HepG2 (cell line): ENCODE data around the gene KTI12. TPM values are rescaled to one million over a fixed set of nuclear protein-coding genes. Genes with fewer than 3 reads are reported as not detected.

Experiments used
- ATAC-seq: fragments of 200-7000 bp; cut with Tn5 transposase; 3 replicates; pipeline ENCODE4 v1.9.1; 2020; ENCODE audit warnings: mild to moderate bottlenecking, moderate library complexity
- BruUV-seq: library from RNA; stranded (reverse); fragments of 400-500 nt; replicated peaks from 2 replicates; lab custom pipeline; 2021; lab: Mats Ljungman, UMichigan
- CTCF ChIA-PET: fragments of 300-600 bp; formaldehyde crosslinking; extraction: SDS; loops from one replicate; lab custom pipeline; 2021; ENCODE audit warnings: low total read pairs, inconsistent platforms, low intra/inter-chr PET ratio; lab: Yijun Ruan, JAX
- POLR2A ChIA-PET: fragments of 350-600 bp; sonication (Branson Sonifier 250); formaldehyde crosslinking; loops from one replicate; lab custom pipeline; 2020; ENCODE audit warnings: antibody characterized with exemption, inconsistent platforms; lab: Yijun Ruan, JAX
- DNase-seq: peaks from one replicate; pipeline ENCODE4 v3.0.0-alpha.2; 2015; ENCODE audit warnings: low spot score
- FAIRE-seq: peaks from 3 replicates; lab custom pipeline; 2011; peaks lifted over from hg19 to GRCh38; lab: Jason Lieb, UNC
- H2AFZ ChIP-seq: one replicate; pipeline ENCODE4 v1.6.1; 2011; ENCODE audit warnings: low read length, inconsistent platforms
- H3K27ac ChIP-seq: fragments of 300-600 bp; 3 replicates; pipeline ENCODE4 v1.8.0; 2011; ENCODE audit warnings: mixed run types, mild to moderate bottlenecking, mixed read lengths, low read length, inconsistent platforms; ENCODE audit not compliant: insufficient read depth; ENCODE audit errors: extremely low read length
- H3K27me3 ChIP-seq, 2 experiments: fragments of 200-600 bp in 1 of 2; 2 replicates in 1 of 2; 3 replicates in 1 of 2; pipeline versions ENCODE4 v1.6.0 to v1.8.0; 2011; ENCODE audit warnings: low read length in 2 of 2, mild to moderate bottlenecking in 2 of 2, moderate library complexity in 2 of 2, inconsistent platforms in 1 of 2; ENCODE audit not compliant: insufficient read depth in 2 of 2, control insufficient read depth in 1 of 2
- H3K36me3 ChIP-seq, 2 experiments: fragments of 200-600 bp in 1 of 2; replicated peaks in 1 of 2; 2 replicates in 1 of 2; 3 replicates in 1 of 2; pipeline versions ENCODE4 v1.5.1 to v1.8.0; 2011; ENCODE audit warnings: low read length in 2 of 2, inconsistent platforms in 1 of 2; ENCODE audit not compliant: insufficient read depth in 2 of 2, control insufficient read depth in 1 of 2
- H3K4me1 ChIP-seq: 2 replicates; pipeline ENCODE4 v1.5.1; 2012; ENCODE audit warnings: low read length, inconsistent platforms; ENCODE audit not compliant: insufficient read depth
- H3K4me2 ChIP-seq: 2 replicates; pipeline ENCODE4 v1.6.0; 2011; ENCODE audit warnings: low read depth, low read length, inconsistent platforms
- H3K4me3 ChIP-seq, 3 experiments: fragments of 200-600 bp in 1 of 3; sonication (generic), shearing (Covaris generic) in 1 of 3; replicated peaks in 1 of 3; 2 replicates each; pipeline ENCODE4 v1.5.1; 2011 to 2016; ENCODE audit warnings: low read length in 3 of 3, inconsistent platforms in 2 of 3, low read depth in 2 of 3, mild to moderate bottlenecking in 2 of 3, control low read depth in 1 of 3, mixed read lengths in 1 of 3; ENCODE audit not compliant: insufficient read depth in 1 of 3
- H3K79me2 ChIP-seq: one replicate; pipeline ENCODE4 v1.6.1; 2011; ENCODE audit warnings: low read length, inconsistent platforms; ENCODE audit not compliant: insufficient read depth
- H3K9ac ChIP-seq: 2 replicates; pipeline ENCODE4 v1.6.0; 2011; ENCODE audit warnings: mild to moderate bottlenecking, low read depth, low read length, inconsistent platforms; ENCODE audit not compliant: insufficient read depth
- H3K9me3 ChIP-seq: 2 replicates; pipeline ENCODE4 v1.5.1; 2012; ENCODE audit warnings: mild to moderate bottlenecking, low read length
- H4K20me1 ChIP-seq: 2 replicates; pipeline ENCODE4 v1.6.0; 2011; ENCODE audit warnings: inconsistent platforms, mild to moderate bottlenecking, low read length, moderate library complexity; ENCODE audit not compliant: insufficient read depth
- HNRNPK ChIP-seq: fragments of 200-400 bp; formaldehyde crosslinking; IDR thresholded peaks from 2 replicates; pipeline ENCODE4 v1.6.1; 2018; ENCODE audit warnings: low read length, low read depth, moderate library complexity, mild to moderate bottlenecking; ENCODE audit not compliant: poor library complexity, severe bottlenecking
- KMT2B ChIP-seq: IDR thresholded peaks from 2 replicates; pipeline ENCODE4 v1.6.1; 2016; ENCODE audit warnings: missing genetic modification reagents, missing compliant biosample characterization
- RBFOX2 ChIP-seq: fragments of 200-400 bp; formaldehyde crosslinking; IDR thresholded peaks from 2 replicates; pipeline ENCODE4 v1.6.1; 2017; ENCODE audit warnings: low read depth, mild to moderate bottlenecking, low read length
- SOX6 ChIP-seq, 2 experiments: fragments of 450-650 bp in 1 of 2; sonication (generic) in 1 of 2; formaldehyde crosslinking in 1 of 2; IDR thresholded peaks; 2 replicates each; pipeline versions ENCODE4 v1.4.0 to v1.6.1; 2017 to 2020; ENCODE audit warnings: antibody characterized with exemption in 1 of 2, mild to moderate bottlenecking in 1 of 2, missing genetic modification reagents in 1 of 2
- ZBTB43 ChIP-seq: sonication (generic); formaldehyde crosslinking; conservative IDR thresholded peaks from 2 replicates; pipeline ENCODE4 v1.4.0; 2020; ENCODE audit warnings: missing genetic modification reagents
- ZKSCAN1 ChIP-seq: fragments of 150-350 bp; IDR thresholded peaks from 2 replicates; pipeline ENCODE4 v1.6.1; 2014; ENCODE audit warnings: low read length
- ZNF367 ChIP-seq: sonication (generic); formaldehyde crosslinking; IDR thresholded peaks from 2 replicates; pipeline ENCODE4 v1.4.0; 2020; ENCODE audit warnings: missing genetic modification reagents, borderline replicate concordance
- ZNF670 ChIP-seq: sonication (generic); formaldehyde crosslinking; IDR thresholded peaks from 2 replicates; pipeline ENCODE4 v1.8.0; 2022; ENCODE audit warnings: mild to moderate bottlenecking, missing genetic modification reagents, borderline replicate concordance
- WGBS: methylation state at CpG from one replicate; pipeline ENCODE4 v1.1.6; 2017; ENCODE audit warnings: low lambda C conversion rate; 5-methylcytosine and 5-hydroxymethylcytosine counted together
- in situ Hi-C: cut with HindIII; loops from 2 replicates; pipeline ENCODE4 v1.10.0; 2017; ENCODE audit warnings: low pct_unique_long_range_greater_than_20kb; ENCODE audit not compliant: extremely low pct_ligation_motif_present
- intact Hi-C: fragments of 100-400 bp; cut with micrococcal nuclease; formaldehyde crosslinking; loops from one replicate; pipeline ENCODE4 v1.10.0; 2022; ENCODE audit not compliant: unreplicated experiment
- polyA plus RNA-seq, 8 experiments: library from polyadenylated mRNA; depleted of rRNA in 3 of 8; stranded (reverse) in 7 of 8; unstranded in 1 of 8; fragments of >200 nt; fragmentation: Illumina TruSeq in 4 of 8; extraction: Trizol in 4 of 8; gene quantifications; 2 replicates each; pipeline versions ENCODE4 v1.2.1 to v1.2.3, GENCODE V29; 2011 to 2016; ENCODE audit warnings: low read depth in 4 of 8, missing spikeins in 1 of 8, mixed read lengths in 1 of 8; ENCODE audit not compliant: insufficient read depth in 1 of 8
- total RNA-seq, 5 experiments: library from RNA; depleted of rRNA; stranded (reverse); fragments of >200 nt; fragmentation: Illumina TruSeq; extraction: Trizol; gene quantifications; 2 replicates each; pipeline ENCODE4 v1.2.3, GENCODE V29; 2016; ENCODE audit warnings: low read depth in 1 of 5
- TF ChIP-seq, protein P1 (sequence below): sonication (generic); formaldehyde crosslinking; IDR thresholded peaks from 2 replicates; pipeline ENCODE4 v1.4.0; 2020; ENCODE audit warnings: low read depth, mild to moderate bottlenecking, missing genetic modification reagents

Gene KTI12
- total and polyA plus RNA-seq, 2 of the 13 experiments (the other 11 are each of a cell fraction or from before 2014, with no cell fraction given), result 7.4 to 10.2 TPM

GRCh38 chr1:52063192-52063591 lies 29.6 kb upstream of the KTI12 start:
- intact Hi-C loops, result no loop called here
- POLR2A ChIA-PET, result interaction anchor here (0.7 to 1.6 kb wide), 3 partner anchors 8 to 17 kb away, joined by 3 to 4 read pairs (median 4); partner anchors contain the start of gene TXNDC12
- BruUV-seq, result no TSS peak

DNA sequence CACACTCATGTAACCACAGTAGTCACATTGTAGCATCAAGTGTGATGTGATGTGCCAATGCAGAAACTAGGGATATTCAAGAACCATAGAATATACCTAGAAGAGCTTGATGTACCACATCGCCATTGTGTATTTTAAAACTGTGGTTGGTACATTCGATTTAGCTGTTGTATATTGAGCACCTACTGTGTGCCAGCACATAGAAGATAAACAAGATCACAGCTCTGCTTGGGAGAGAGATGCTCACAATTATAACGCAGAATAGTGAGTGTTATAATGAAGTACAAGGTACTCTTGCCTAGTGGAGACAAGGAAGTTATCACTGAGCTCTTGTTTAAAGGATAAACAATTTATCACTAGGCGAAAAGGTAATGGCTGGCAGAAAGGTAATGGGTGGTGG lies 27.2 kb upstream of the KTI12 start:
- TF ChIP-seq, protein P1, sequence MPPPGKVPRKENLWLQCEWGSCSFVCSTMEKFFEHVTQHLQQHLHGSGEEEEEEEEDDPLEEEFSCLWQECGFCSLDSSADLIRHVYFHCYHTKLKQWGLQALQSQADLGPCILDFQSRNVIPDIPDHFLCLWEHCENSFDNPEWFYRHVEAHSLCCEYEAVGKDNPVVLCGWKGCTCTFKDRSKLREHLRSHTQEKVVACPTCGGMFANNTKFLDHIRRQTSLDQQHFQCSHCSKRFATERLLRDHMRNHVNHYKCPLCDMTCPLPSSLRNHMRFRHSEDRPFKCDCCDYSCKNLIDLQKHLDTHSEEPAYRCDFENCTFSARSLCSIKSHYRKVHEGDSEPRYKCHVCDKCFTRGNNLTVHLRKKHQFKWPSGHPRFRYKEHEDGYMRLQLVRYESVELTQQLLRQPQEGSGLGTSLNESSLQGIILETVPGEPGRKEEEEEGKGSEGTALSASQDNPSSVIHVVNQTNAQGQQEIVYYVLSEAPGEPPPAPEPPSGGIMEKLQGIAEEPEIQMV, result no peak
- TF ChIP-seq ZKSCAN1 (peak; percentile 58; the same call in 1 of the 2 replicates), ZBTB43 (CRISPR knock-in tag) (no peak), KMT2B (CRISPR knock-in tag) (no peak), SOX6 (IDR thresholded peaks at IDR 0.05) (no peak), SOX6 (CRISPR knock-in tag; IDR thresholded peaks at IDR 0.05) (no peak), ZNF367 (CRISPR knock-in tag) (no peak), ZNF670 (CRISPR knock-in tag) (no peak)
- 94% methylated on average over 4 of the region's 4 CpGs for whole genome bisulfite sequencing
- CTCF ChIA-PET, result no interaction called here
- H3K4me1 ChIP-seq, result peaks cover 43% of the 10 kb centered on the region
- no peaks in the 10 kb centered on the region; a peak in 1 of 5 replicates for H3K27me3 ChIP-seq
- no peak overlapping the region for H2AFZ ChIP-seq
- in situ Hi-C loops (no loop called here), intact Hi-C loops (no loop called here)
- no peak for FAIRE-seq
- POLR2A ChIA-PET, result interaction anchor here (1.0 to 1.9 kb wide), 3 partner anchors 9 to 19 kb away, joined by 4 to 5 read pairs (median 4); no protein-coding TSS in a partner anchor
- DNase-seq, result no peak
- BruUV-seq, result no TSS peak
- no peaks in the 10 kb centered on the region for H3K9me3 ChIP-seq
- peaks cover 68% of the 10 kb centered on the region for H3K79me2 ChIP-seq
- no peak overlapping the region for H3K27ac ChIP-seq
- peaks cover 17 to 48% of the 10 kb centered on the region in 2 experiments for H3K36me3 ChIP-seq
- H3K4me3 ChIP-seq, result no peak overlapping the region
- peaks cover 36% of the 10 kb centered on the region for H4K20me1 ChIP-seq
- H3K9ac ChIP-seq, result no peak overlapping the region
- no peak overlapping the region for H3K4me2 ChIP-seq
- ATAC-seq, result no peak

More at GRCh38 chr1:52063192-52063591, 29.6 kb upstream of the KTI12 start:
- no peak for TF ChIP-seq HNRNPK
- peak; percentile 71 for TF ChIP-seq RBFOX2
- H3K9ac ChIP-seq, result no peak overlapping the region
- FAIRE-seq, result no peak
- H3K4me2 ChIP-seq, result no peak overlapping the region
- H3K79me2 ChIP-seq, result peaks cover 57% of the 10 kb centered on the region
- H3K36me3 ChIP-seq, result peaks cover 17 to 66% of the 10 kb centered on the region in 2 experiments
- no peak for ATAC-seq
- no peak overlapping the region for H3K4me3 ChIP-seq
- in situ Hi-C loops, result no loop called here
- CTCF ChIA-PET, result no interaction called here
- H4K20me1 ChIP-seq, result peaks cover 36% of the 10 kb centered on the region
- H3K27me3 ChIP-seq, result no peaks in the 10 kb centered on the region
- WGBS, result 94% methylated on average over 2 of the region's 2 CpGs
- H3K27ac ChIP-seq, result no peak overlapping the region
- H3K4me1 ChIP-seq, result peaks cover 34% of the 10 kb centered on the region
- no peaks in the 10 kb centered on the region for H3K9me3 ChIP-seq
- no peak for DNase-seq
- H2AFZ ChIP-seq, result no peak overlapping the region
